Retinal pigment epithelial cell (primary cell): ENCODE data around the gene CBFB.

Source experiments
- DNase-seq: peaks from one replicate; pipeline ENCODE4 v3.0.0-alpha.2; 2010; ENCODE audit warnings: low read depth
- H3K4me3 ChIP-seq: 2 replicates; pipeline ENCODE4 v1.5.1; 2011; ENCODE audit warnings: mild to moderate bottlenecking, low read length, control low read depth, moderate library complexity
- CTCF ChIP-seq: conservative IDR thresholded peaks from 2 replicates; pipeline ENCODE4 v1.5.1; 2011; ENCODE audit warnings: low read depth, low read length, control low read depth, inconsistent platforms

CBFB gene

DNA sequence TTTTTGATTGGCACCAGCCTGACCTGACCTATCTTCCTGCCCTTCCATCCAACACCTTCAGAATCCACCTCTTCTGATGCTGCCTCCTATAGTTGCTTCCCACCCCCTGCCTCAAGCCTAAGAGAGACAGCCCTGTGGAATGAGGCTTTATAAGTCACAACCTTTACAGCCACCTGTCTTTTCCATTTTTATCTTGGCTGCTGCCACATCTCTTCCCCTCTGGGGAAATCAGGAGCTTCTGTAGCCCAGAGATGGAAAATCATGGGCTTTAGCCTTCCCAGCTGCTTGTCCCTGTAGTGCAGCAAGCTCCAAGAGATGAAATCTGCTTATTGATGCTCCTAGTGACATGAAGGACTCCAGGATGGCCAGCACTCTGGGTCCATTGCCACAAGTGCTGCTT is 99.5 kb downstream of the CBFB start:
- no peak for DNase-seq
- no peak for TF ChIP-seq CTCF
- H3K4me3 ChIP-seq = no peak overlapping the region

DNA sequence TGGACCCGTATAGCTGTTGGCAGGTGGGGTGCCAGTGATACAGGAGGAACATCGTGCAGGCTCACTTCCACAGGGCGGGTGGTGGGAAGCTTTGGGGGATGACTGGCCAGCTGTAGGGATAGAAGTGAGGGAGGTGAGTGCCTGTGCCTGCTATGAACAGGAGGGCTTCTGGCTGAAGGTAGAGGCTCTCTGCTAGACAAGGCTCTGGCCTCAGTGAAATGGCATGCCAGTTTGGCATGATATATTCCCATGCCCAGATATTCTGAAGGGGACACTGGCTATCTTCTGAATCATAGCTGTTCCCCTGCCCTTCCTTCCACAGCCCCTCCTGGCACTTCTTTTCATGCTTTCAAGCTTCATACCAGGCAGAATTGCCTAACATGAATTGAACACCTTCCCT is 99.9 kb downstream of the CBFB start:
- no peak overlapping the region for H3K4me3 ChIP-seq
- no peak for TF ChIP-seq CTCF
- no peak for DNase-seq

DNA sequence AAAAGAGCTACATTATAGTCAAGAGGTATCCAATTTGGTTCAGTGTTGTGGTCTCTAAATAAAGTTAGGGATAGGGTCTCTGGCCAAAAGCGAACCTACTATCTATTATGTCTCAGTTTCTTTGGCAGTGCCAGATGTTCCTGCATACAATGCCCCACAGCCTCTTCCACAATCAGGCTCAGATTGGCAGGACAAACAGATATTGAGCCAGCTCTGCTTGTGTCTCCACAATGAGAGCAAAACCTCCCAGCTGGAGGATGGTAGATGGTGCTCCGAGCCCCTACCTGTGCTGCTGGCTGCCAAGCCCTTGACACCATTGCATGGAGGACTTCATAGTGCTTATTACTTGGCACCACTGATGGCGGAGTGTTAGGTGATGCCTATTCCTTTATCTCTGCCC is 100.5 kb downstream of the CBFB start:
- DNase-seq = no peak
- no peak for TF ChIP-seq CTCF
- no peak overlapping the region for H3K4me3 ChIP-seq

DNA sequence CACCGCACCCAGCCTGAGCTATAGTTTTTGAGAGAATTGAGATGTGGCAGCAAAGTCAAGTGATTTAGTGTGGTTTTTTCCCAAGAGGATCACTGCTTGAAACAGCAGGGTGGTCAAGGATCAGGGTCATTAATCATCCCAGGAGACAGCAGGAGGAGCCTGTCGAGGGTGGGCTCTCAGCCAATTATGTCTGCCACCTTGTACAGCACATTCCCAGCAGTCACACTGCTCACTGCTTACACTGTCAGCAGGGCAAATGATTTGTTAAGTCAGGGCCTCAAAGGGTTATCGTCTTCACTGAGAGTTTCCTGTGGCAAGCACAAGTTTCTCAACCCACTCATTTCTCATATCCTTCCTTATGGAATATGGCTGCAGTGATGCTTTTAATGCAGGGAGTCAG is 108.7 kb downstream of the CBFB start:
- DNase-seq = no peak
- no peak overlapping the region for H3K4me3 ChIP-seq
- no peak for TF ChIP-seq CTCF

GRCh38 chr16:67141391-67141790 is 112.4 kb downstream of the CBFB start:
- no peak overlapping the region for H3K4me3 ChIP-seq
- DNase-seq = no peak
- TF ChIP-seq CTCF = no peak

DNA sequence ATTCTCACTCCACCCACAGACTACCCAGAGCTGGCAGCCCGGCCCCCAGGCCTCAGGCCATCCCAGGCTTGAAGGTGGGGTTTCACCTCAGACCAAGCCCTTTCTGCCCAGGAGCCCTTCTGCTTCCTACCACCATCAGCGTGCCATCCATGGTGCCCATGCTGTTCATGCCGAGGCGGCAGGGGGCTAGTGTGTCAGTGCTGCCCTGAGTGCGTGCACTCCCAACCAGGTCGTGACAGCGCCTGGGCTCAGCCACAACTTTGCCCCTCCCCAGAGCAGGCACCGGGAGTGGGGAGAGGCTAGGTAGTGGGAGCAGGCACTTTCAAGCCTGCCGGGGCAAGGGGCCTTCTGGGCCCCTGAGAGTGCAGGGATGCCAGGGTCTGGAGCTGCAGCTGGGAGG is 113.4 kb downstream of the CBFB start:
- no peak for DNase-seq
- no peak for TF ChIP-seq CTCF
- H3K4me3 ChIP-seq = no peak overlapping the region

DNA sequence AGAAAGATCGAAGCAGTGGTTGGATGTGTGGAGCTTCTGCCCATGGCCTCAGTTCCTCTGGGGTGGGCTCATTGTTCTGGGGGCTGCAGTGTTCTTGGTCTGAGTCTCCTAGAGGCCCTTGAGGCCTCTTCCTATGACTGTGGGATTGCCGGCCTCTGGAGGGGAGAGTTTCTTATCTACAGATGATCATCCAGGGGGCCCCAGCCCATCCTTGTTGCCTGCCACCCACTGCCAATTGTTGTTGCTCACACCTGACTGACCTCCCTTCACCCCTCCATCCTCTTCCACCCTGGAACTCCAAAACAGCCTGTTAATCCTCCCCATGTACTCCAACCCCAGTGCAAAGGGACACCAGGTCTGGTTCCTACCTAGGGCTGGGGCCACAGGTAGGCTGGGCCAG is 116.0 kb downstream of the CBFB start:
- DNase-seq = no peak
- TF ChIP-seq CTCF = no peak

More for the DNA sequence above, 116.0 kb downstream of the CBFB start:
- no peak overlapping the region for H3K4me3 ChIP-seq
